GM23338 (cell line): ENCODE results near the gene RAX. TPM values are rescaled to one million over a fixed set of nuclear protein-coding genes. Genes with fewer than 3 reads are reported as not detected.

ENCODE experiments used
- ATAC-seq: fragments of 200-7000 bp; cut with Tn5 transposase; 3 replicates; pipeline ENCODE4 v1.9.1; 2020
- DNase-seq: peaks from one replicate; pipeline ENCODE4 v3.0.0-alpha.2; 2015; ENCODE audit warnings: low spot score
- H2AFZ ChIP-seq: fragments of 200-600 bp; sonication (generic); 2 replicates; pipeline ENCODE4 v1.8.0; 2016; ENCODE audit warnings: antibody characterized with exemption, mild to moderate bottlenecking, moderate library complexity
- H3F3A ChIP-seq: fragments of 200-600 bp; sonication (generic); replicated peaks from 2 replicates; pipeline ENCODE4 v1.8.0; 2017; ENCODE audit warnings: antibody characterized with exemption, mixed run types, low read depth
- H3K27ac ChIP-seq: fragments of 200-600 bp; sonication (generic); 2 replicates; pipeline ENCODE4 v1.6.1; 2016; ENCODE audit warnings: low read depth
- H3K27me3 ChIP-seq: fragments of 200-600 bp; sonication (generic); 2 replicates; pipeline ENCODE4 v1.8.0; 2016; ENCODE audit warnings: mild to moderate bottlenecking, mixed run types, moderate library complexity; ENCODE audit not compliant: insufficient read depth
- H3K36me3 ChIP-seq: fragments of 200-600 bp; sonication (generic); 2 replicates; pipeline ENCODE4 v1.8.0; 2016; ENCODE audit warnings: mild to moderate bottlenecking; ENCODE audit not compliant: insufficient read depth
- H3K4me1 ChIP-seq: fragments of 200-600 bp; sonication (generic); 2 replicates; pipeline ENCODE4 v1.8.0; 2016; ENCODE audit warnings: mild to moderate bottlenecking, moderate library complexity; ENCODE audit not compliant: insufficient read depth
- H3K4me2 ChIP-seq: fragments of 200-600 bp; sonication (generic); 2 replicates; pipeline ENCODE4 v1.7.1; 2017; ENCODE audit warnings: mixed run types
- H3K4me3 ChIP-seq: fragments of 200-600 bp; sonication (generic); 2 replicates; pipeline ENCODE4 v1.6.1; 2016; ENCODE audit warnings: mixed run types
- H3K79me2 ChIP-seq: fragments of 200-600 bp; sonication (generic); replicated peaks from 2 replicates; pipeline ENCODE4 v1.8.0; 2017; ENCODE audit warnings: mild to moderate bottlenecking; ENCODE audit not compliant: insufficient read depth
- H3K9me2 ChIP-seq: fragments of 200-600 bp; sonication (generic); 2 replicates; pipeline ENCODE4 v1.8.0; 2017; ENCODE audit not compliant: insufficient read depth
- H4K20me1 ChIP-seq: fragments of 200-600 bp; sonication (generic); replicated peaks from 2 replicates; pipeline ENCODE4 v1.8.0; 2017; ENCODE audit warnings: mild to moderate bottlenecking; ENCODE audit not compliant: insufficient read depth
- H3K27ac Mint-ChIP-seq: 2 replicates; pipeline ENCODE4 v1.8.0; 2020; ENCODE audit warnings: inconsistent platforms, mild to moderate bottlenecking, moderate library complexity, mixed read lengths
- H3K27me3 Mint-ChIP-seq: 3 replicates; pipeline ENCODE4 v1.8.0; 2022; ENCODE audit warnings: low read depth, mild to moderate bottlenecking, moderate library complexity, mixed read lengths, inconsistent platforms; ENCODE audit not compliant: insufficient read depth, poor library complexity
- H3K36me3 Mint-ChIP-seq: 3 replicates; pipeline ENCODE4 v1.8.0; 2021; ENCODE audit warnings: low read depth, mild to moderate bottlenecking, inconsistent platforms, moderate library complexity, mixed read lengths
- H3K4me1 Mint-ChIP-seq: 3 replicates; pipeline ENCODE4 v1.8.0; 2020; ENCODE audit warnings: mild to moderate bottlenecking, inconsistent platforms, mixed read lengths
- H3K4me3 Mint-ChIP-seq: 3 replicates; pipeline ENCODE4 v1.8.0; 2021; ENCODE audit warnings: moderate library complexity, mild to moderate bottlenecking, inconsistent platforms, mixed read lengths
- H3K9me3 Mint-ChIP-seq: 3 replicates; pipeline ENCODE4 v1.8.0; 2020; ENCODE audit warnings: moderate library complexity, mild to moderate bottlenecking, inconsistent platforms, mixed read lengths
- CTCF ChIP-seq, 2 experiments: fragments of 200-600 bp in 1 of 2; sonication (generic) in 1 of 2; conservative IDR thresholded peaks; 2 replicates each; pipeline versions ENCODE4 v1.5.1 to v1.6.1; 2016 to 2017; ENCODE audit warnings: antibody characterized with exemption in 2 of 2, low read depth in 2 of 2, mild to moderate bottlenecking in 2 of 2, moderate library complexity in 1 of 2
- ETS1 ChIP-seq: IDR thresholded peaks from 2 replicates; pipeline ENCODE4 v1.6.1; 2016; ENCODE audit warnings: antibody characterized with exemption
- EZH2phosphoT487 ChIP-seq: fragments of 200-600 bp; sonication (generic); IDR thresholded peaks from one replicate; pipeline ENCODE4 v1.8.1; 2018; ENCODE audit warnings: antibody characterized with exemption; ENCODE audit not compliant: unreplicated experiment
- JUNB ChIP-seq: IDR thresholded peaks from one replicate; pipeline ENCODE4 v1.6.1; 2016; ENCODE audit warnings: antibody characterized with exemption; ENCODE audit not compliant: unreplicated experiment
- POLR2AphosphoS5 ChIP-seq: IDR thresholded peaks from 2 replicates; pipeline ENCODE4 v1.6.1; 2016; ENCODE audit warnings: antibody characterized with exemption, low read depth
- REST ChIP-seq: IDR thresholded peaks from one replicate; pipeline ENCODE4 v1.6.1; 2018; ENCODE audit warnings: antibody characterized with exemption; ENCODE audit not compliant: unreplicated experiment
- STAT1 ChIP-seq: IDR thresholded peaks from one replicate; pipeline ENCODE4 v1.6.1; 2016; ENCODE audit warnings: antibody characterized with exemption; ENCODE audit not compliant: unreplicated experiment
- ZNF114 ChIP-seq: fragments of 250-450 bp; sonication (Bioruptor Pico); IDR thresholded peaks from 2 replicates; pipeline ENCODE4 v1.5.0; 2020; ENCODE audit warnings: mild to moderate bottlenecking, moderate library complexity
- ZNF331 ChIP-seq: fragments of 250-450 bp; sonication (Bioruptor Pico); IDR thresholded peaks from 2 replicates; pipeline ENCODE4 v1.5.0; 2020; ENCODE audit warnings: low read depth, mild to moderate bottlenecking, moderate library complexity
- polyA plus RNA-seq: library from polyadenylated mRNA; unstranded; fragments of >200 nt; fragmentation: Nextera tagmentation; extraction: Ambion mirVana; gene quantifications from 2 replicates; pipeline ENCODE4 v1.2.1, GENCODE V29; 2016
- total RNA-seq: library from RNA; depleted of rRNA; stranded (reverse); fragments of >200 nt; shearing (Covaris generic); gene quantifications from 2 replicates; pipeline ENCODE4 v1.2.3, GENCODE V29; 2014

Gene RAX
- total and polyA plus RNA-seq, 2 experiments from 2014 or later = 0.03 to 0.16 TPM

GRCh38 chr18:59231114-59231513, 42.1 kb downstream of the RAX start:
- H3K36me3 Mint-ChIP-seq = no peaks in the 10 kb centered on the region

GRCh38 chr18:59229701-59230443, 43.4 kb downstream of the RAX start:
- Histone ChIP-seq H2AFZ (peak overlapping the region; percentile 78; the same call in 1 of the 2 replicates), H3F3A (0 out of 2 replicates have a peak, but pooled peaks cover 3% of the 10 kb centered on the region), H3K9me2 (no peaks in the 10 kb centered on the region), H3K4me2 (no peak overlapping the region), H4K20me1 (no peaks in the 10 kb centered on the region), H3K27me3 (peaks cover 37% of the 10 kb centered on the region), H3K4me3 (no peak overlapping the region), H3K27ac (no peak overlapping the region), H3K36me3 (no peaks in the 10 kb centered on the region), H3K79me2 (no peaks in the 10 kb centered on the region), H3K4me1 (no peaks in the 10 kb centered on the region)
- DNase-seq (no peak), ATAC-seq (no peak)
- no peaks in the 10 kb centered on the region; the same call in 2 of the 3 replicates for H3K9me3 Mint-ChIP-seq
- H3K27me3 Mint-ChIP-seq = peaks cover 6% of the 10 kb centered on the region
- H3K4me3 Mint-ChIP-seq = no peak overlapping the region
- no peak overlapping the region for H3K27ac Mint-ChIP-seq
- H3K36me3 Mint-ChIP-seq = no peaks in the 10 kb centered on the region
- no peaks in the 10 kb centered on the region for H3K4me1 Mint-ChIP-seq
- no peak for TF ChIP-seq POLR2AphosphoS5
- no peak for TF ChIP-seq JUNB
- TF ChIP-seq EZH2phosphoT487 = no peak
- TF ChIP-seq REST = no peak
- TF ChIP-seq ZNF331 (CRISPR knock-in tag) = no peak
- no peak for TF ChIP-seq STAT1

More at GRCh38 chr18:59231114-59231513, 42.1 kb downstream of the RAX start:
- Histone ChIP-seq H3F3A (0 out of 2 replicates have a peak, but pooled peaks cover 3% of the 10 kb centered on the region), H3K4me2 (no peak overlapping the region), H3K27me3 (peaks cover 24% of the 10 kb centered on the region), H2AFZ (no peak overlapping the region), H4K20me1 (no peaks in the 10 kb centered on the region), H3K36me3 (no peaks in the 10 kb centered on the region), H3K27ac (no peak overlapping the region), H3K79me2 (no peaks in the 10 kb centered on the region), H3K4me1 (no peaks in the 10 kb centered on the region), H3K9me2 (no peaks in the 10 kb centered on the region), H3K4me3 (no peak overlapping the region)
- no peak overlapping the region for H3K27ac Mint-ChIP-seq
- no peaks in the 10 kb centered on the region; the same call in 2 of the 3 replicates for H3K9me3 Mint-ChIP-seq
- H3K4me3 Mint-ChIP-seq = no peak overlapping the region
- no peaks in the 10 kb centered on the region for H3K4me1 Mint-ChIP-seq
- DNase-seq = no peak
- ATAC-seq = no peak
- TF ChIP-seq ZNF114 (no peak), CTCF (conservative IDR thresholded peaks at IDR 0.05; ENCODE audit: low read depth in 2 of 2) (no peak), ZNF331 (CRISPR knock-in tag) (no peak), STAT1 (no peak), ETS1 (no peak)
- H3K27me3 Mint-ChIP-seq = no peaks in the 10 kb centered on the region
